Right lung (tissue), 5 donors: ENCODE measurements around the gene EVPL. TPM values are rescaled to one million over a fixed set of nuclear protein-coding genes. Genes with fewer than 3 reads are reported as not detected.
"Not testable (repeated sequence)": the region's sequence is repeated elsewhere in the genome, so short reads cannot be mapped to it uniquely, and the experiment has no call there.

Experiments
- DNase-seq, 2 donors: peaks; one replicate each; pipeline ENCODE4 v3.0.0-alpha.2; 2013
- polyA plus RNA-seq, 5 donors: library from polyadenylated mRNA; unstranded; fragments of 120-200 nt; gene quantifications; one replicate each; pipeline versions ENCODE4 v1.2.1 to v1.2.3, GENCODE V29; 2013; ENCODE audit warnings: inconsistent platforms in 1 of 5, low replicate concordance in 1 of 5; ENCODE audit not compliant: insufficient read length in 5 of 5, insufficient read depth in 1 of 5

The EVPL gene
- polyA plus RNA-seq, 5 donors = 15.8 to 47.5 (median 43.8) TPM

GRCh38 chr17:75970626-75971025 is 56.5 kb downstream of the EVPL start:
- DNase-seq = no peak

DNA sequence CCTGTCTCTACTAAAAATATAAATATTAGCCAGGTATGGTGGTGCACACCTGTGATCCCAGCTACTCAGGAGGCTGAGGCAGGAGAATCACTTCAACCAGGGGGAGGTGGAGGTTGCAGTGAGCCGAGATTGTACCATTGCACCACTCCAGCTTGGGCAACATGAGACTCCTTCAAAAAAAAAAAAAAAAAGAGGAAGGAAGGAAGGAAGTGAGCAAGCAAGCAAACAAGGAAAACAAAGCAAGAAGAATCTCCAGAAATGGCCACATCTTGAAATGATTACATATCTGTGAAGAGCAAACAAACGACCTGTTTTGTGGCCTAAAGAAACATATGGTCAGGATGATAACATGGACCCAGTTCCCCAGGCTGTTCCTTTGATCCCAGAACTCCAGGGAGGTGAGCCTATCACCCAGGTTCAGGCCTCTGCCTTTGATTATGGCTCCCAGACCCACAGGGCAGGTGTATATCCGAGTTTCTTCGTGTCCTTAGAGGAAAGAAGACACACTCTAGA is 57.0 kb downstream of the EVPL start:
- no peak for DNase-seq

- not testable (repeated sequence) for DNase-seq
Measured at GRCh38 chr17:75969044-75969443, 58.1 kb downstream of the EVPL start.

DNA sequence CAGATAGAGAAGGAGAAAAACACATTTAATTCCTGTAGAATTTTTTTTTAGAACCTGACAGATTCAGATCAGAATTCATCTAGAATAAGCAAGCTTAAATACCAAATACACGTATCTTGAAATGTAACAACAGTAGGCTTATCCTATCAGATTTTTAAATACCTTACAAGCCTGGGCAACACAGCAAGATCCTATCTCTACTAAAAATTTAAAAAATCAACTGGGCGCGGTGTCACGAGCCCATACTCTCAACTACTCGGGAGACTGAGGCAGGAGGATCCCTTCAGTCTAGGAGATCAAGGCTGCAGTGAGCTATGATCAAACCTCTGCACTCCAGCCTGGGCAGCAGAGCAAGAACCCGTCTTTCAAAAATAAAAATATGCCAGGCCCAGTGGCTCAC is 61.6 kb downstream of the EVPL start:
- no peak for DNase-seq

- DNase-seq = no peak
Measured at GRCh38 chr17:75959839-75960511, 67.1 kb downstream of the EVPL start.

DNA sequence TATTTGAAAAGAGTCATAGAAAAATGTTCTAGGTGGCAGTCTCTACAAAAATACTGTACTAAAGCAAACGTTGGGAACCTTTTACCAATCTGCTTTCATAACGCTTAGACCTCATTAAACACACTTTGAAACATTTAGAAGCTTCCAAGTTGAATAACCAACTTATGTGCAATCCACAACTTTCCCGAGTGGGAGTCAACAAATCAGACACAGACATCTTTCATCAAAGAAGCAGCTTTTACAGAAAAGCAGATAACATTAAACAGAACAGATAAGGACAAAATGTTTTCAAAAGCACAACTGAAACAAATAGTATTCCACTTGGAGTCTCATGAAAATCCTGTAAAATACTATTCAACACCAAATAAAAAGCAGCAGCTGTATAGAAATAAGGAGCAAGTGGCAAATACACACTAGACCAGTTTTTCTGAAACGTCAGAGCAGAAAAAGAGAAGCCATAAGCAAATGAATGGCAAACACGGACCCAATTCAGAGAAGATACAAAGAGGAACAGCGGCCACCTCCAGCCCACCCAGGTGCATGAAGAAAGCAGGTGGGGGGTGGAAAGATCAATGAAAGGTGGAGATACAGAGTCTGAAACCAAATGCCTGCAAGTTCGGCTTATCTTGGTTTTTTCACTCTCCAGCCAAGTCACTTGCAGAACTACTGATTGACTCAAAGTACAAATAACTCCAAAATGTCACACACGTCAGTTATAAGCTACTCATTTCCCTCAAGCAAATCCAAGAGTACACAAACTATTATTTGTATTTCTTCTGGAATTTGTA is 67.9 kb downstream of the EVPL start:
- DNase-seq = no peak

Other genes with a start within 250 kb of the EVPL start
- 10 to 100 TPM; 39.6 to 52.3 (median 46.7) TPM for gene UNK, start 242.5 kb downstream of the EVPL start, polyA plus RNA-seq
- 10 to 100 TPM; 20.7 to 43.6 (median 37.8) TPM for gene UNC13D, start 182.9 kb downstream of the EVPL start, polyA plus RNA-seq
- 10 to 100 TPM; 53.7 to 77.3 (median 74.1) TPM for gene WBP2, start 172.0 kb downstream of the EVPL start, polyA plus RNA-seq
- 10 to 100 TPM; 13.0 to 26.4 (median 15.9) TPM for gene TRIM47, start 148.7 kb downstream of the EVPL start, polyA plus RNA-seq
- gene TRIM65, start 130.4 kb downstream of the EVPL start, polyA plus RNA-seq = 10 to 100 TPM; 12.8 to 26.7 (median 20.8) TPM
- gene MRPL38, start 122.4 kb downstream of the EVPL start, polyA plus RNA-seq = 10 to 100 TPM; 51.8 to 92.4 (median 73.1) TPM
- 1 to 10 TPM; 6.6 to 9.6 (median 7.9) TPM for gene FBF1, start 86.3 kb downstream of the EVPL start, polyA plus RNA-seq
- gene ACOX1, start 48.1 kb downstream of the EVPL start, polyA plus RNA-seq = 10 to 100 TPM; 22.9 to 36.6 (median 27.1) TPM
- gene TEN1, start 48.1 kb downstream of the EVPL start, polyA plus RNA-seq = 10 to 100 TPM; 21.9 to 34.8 (median 27.5) TPM
- gene CDK3, start 26.5 kb downstream of the EVPL start, polyA plus RNA-seq = 10 to 100 TPM; 12.7 to 23.1 (median 18.4) TPM
- gene SRP68, start 45.2 kb upstream of the EVPL start, polyA plus RNA-seq = 100 to 1,000 TPM in 3 of 5 donors, 10 to 100 TPM in 2; 92.3 to 111 (median 101) TPM
- under 1 TPM in 2 of 5 donors, not detected in 3; 0.10 to 0.27 TPM for gene GALR2, start 47.5 kb upstream of the EVPL start, polyA plus RNA-seq
- 10 to 100 TPM in 3 of 5 donors, 1 to 10 TPM in 2; 4.1 to 22.2 (median 16.1) TPM for gene ZACN, start 51.9 kb upstream of the EVPL start, polyA plus RNA-seq
- gene EXOC7, start 76.5 kb upstream of the EVPL start, polyA plus RNA-seq = 100 to 1,000 TPM; 152 to 171 (median 166) TPM
- gene FOXJ1, start 113.9 kb upstream of the EVPL start, polyA plus RNA-seq = 10 to 100 TPM; 13.5 to 33.9 (median 20.6) TPM
- gene RNF157, start 213.2 kb upstream of the EVPL start, polyA plus RNA-seq = 10 to 100 TPM in 1 of 5 donors, 1 to 10 TPM in 4; 7.5 to 11.1 (median 8.6) TPM
- 10 to 100 TPM; 20.4 to 47.9 (median 25.2) TPM for gene UBALD2, start 238.0 kb upstream of the EVPL start, polyA plus RNA-seq